Ishikawa (cell line): ENCODE data around the gene FIGN.

ENCODE experiments used
- CEBPB ChIP-seq: IDR thresholded peaks from 2 replicates; pipeline ENCODE4 v1.6.1; 2012
- CREB1 ChIP-seq: IDR thresholded peaks from 2 replicates; pipeline ENCODE4 v1.6.1; 2012; ENCODE audit warnings: low read depth
- EGR1 ChIP-seq: IDR thresholded peaks from 2 replicates; pipeline ENCODE4 v1.6.1; 2012
- EP300 ChIP-seq: IDR thresholded peaks from 2 replicates; pipeline ENCODE4 v1.6.1; 2012; ENCODE audit warnings: borderline replicate concordance
- FOXM1 ChIP-seq: IDR thresholded peaks from 2 replicates; pipeline ENCODE4 v1.6.1; 2012; ENCODE audit warnings: low read depth, borderline replicate concordance
- MAX ChIP-seq: IDR thresholded peaks from 2 replicates; pipeline ENCODE4 v1.6.1; 2012
- NFIC ChIP-seq: IDR thresholded peaks from 2 replicates; pipeline ENCODE4 v1.6.1; 2012
- RAD21 ChIP-seq: IDR thresholded peaks from 2 replicates; pipeline ENCODE4 v1.6.1; 2012; ENCODE audit warnings: low read depth
- REST ChIP-seq: IDR thresholded peaks from 2 replicates; pipeline ENCODE4 v1.6.1; 2012; ENCODE audit warnings: low read depth, mild to moderate bottlenecking
- TAF1 ChIP-seq: IDR thresholded peaks from 2 replicates; pipeline ENCODE4 v1.6.1; 2012; ENCODE audit warnings: low read depth, mild to moderate bottlenecking
- TCF12 ChIP-seq: IDR thresholded peaks from 2 replicates; pipeline ENCODE4 v1.6.1; 2012; ENCODE audit warnings: low read depth
- TEAD4 ChIP-seq: IDR thresholded peaks from 2 replicates; pipeline ENCODE4 v1.6.1; 2012
- USF1 ChIP-seq: IDR thresholded peaks from 2 replicates; pipeline ENCODE4 v1.6.1; 2012
- YY1 ChIP-seq: IDR thresholded peaks from 2 replicates; pipeline ENCODE4 v1.6.1; 2012; ENCODE audit warnings: low read depth
- ZBTB7A ChIP-seq: IDR thresholded peaks from 2 replicates; pipeline ENCODE4 v1.6.1; 2012; ENCODE audit warnings: low read depth

Gene FIGN

GRCh38 chr2:163717993-163718680 lies 17.7 kb downstream of the FIGN start:
- TF ChIP-seq YY1 = no peak
- TF ChIP-seq EP300 = no peak
- no peak for TF ChIP-seq FOXM1
- no peak for TF ChIP-seq EGR1
- TF ChIP-seq ZBTB7A = no peak
- TF ChIP-seq CREB1 = no peak
- no peak for TF ChIP-seq TEAD4
- no peak for TF ChIP-seq USF1
- TF ChIP-seq RAD21 = no peak
- TF ChIP-seq NFIC = no peak
- TF ChIP-seq TAF1 = no peak
- no peak for TF ChIP-seq REST
- no peak for TF ChIP-seq MAX

- no peak for TF ChIP-seq YY1
- no peak for TF ChIP-seq REST
- TF ChIP-seq ZBTB7A = no peak
- TF ChIP-seq RAD21 = no peak
- TF ChIP-seq CREB1 = no peak
Observed at GRCh38 chr2:163717515-163717914, 18.3 kb downstream of the FIGN start.

- TF ChIP-seq NFIC (no peak), TAF1 (no peak), FOXM1 (no peak), EP300 (no peak), CEBPB (no peak), CREB1 (no peak), RAD21 (no peak), TCF12 (no peak), MAX (no peak), ZBTB7A (no peak), EGR1 (no peak), REST (no peak), YY1 (no peak), USF1 (no peak), TEAD4 (no peak)
Observed at GRCh38 chr2:163716101-163716500, 19.7 kb downstream of the FIGN start.

GRCh38 chr2:163715668-163716067 lies 20.1 kb downstream of the FIGN start:
- no peak for TF ChIP-seq REST
- TF ChIP-seq CREB1 = no peak
- no peak for TF ChIP-seq EP300
- no peak for TF ChIP-seq USF1
- TF ChIP-seq TAF1 = no peak
- TF ChIP-seq ZBTB7A = no peak
- no peak for TF ChIP-seq MAX
- TF ChIP-seq FOXM1 = no peak
- no peak for TF ChIP-seq EGR1
- TF ChIP-seq NFIC = no peak
- TF ChIP-seq RAD21 = no peak
- TF ChIP-seq CEBPB = no peak
- TF ChIP-seq TCF12 = no peak
- no peak for TF ChIP-seq YY1
- TF ChIP-seq TEAD4 = no peak
